ENCODE results near the gene NACC2. TPM values are rescaled to one million over a fixed set of nuclear protein-coding genes. Genes with fewer than 3 reads are reported as not detected.

Gene NACC2
- total RNA-seq, 5 donors from 2014 or later (not counting 1 experiment from before 2014, with no cell fraction given): 4.2 to 11.7 (median 11.3) TPM

GRCh38 chr9:136127313-136127712, 32.2 kb upstream of the NACC2 start:
- WGBS (ENCODE audit: insufficient coverage): 88% methylated on average over 13 of the region's 18 CpGs
- Mint-ChIP-seq H3K27me3 (peaks cover 8 to 24% of the 10 kb centered on the region in 2 donors), H3K27ac (no peak overlapping the region), H3K4me3 (no peak overlapping the region), H3K4me1 (peaks cover 3 to 6% (median 5%) of the 10 kb centered on the region in 3 donors), H3K36me3 (no peaks in the 10 kb centered on the region), H3K9me3 (no peaks in the 10 kb centered on the region)
- POLR2A ChIA-PET: no interaction called here
- H3K27ac ChIP-seq (ENCODE audit: low read length): no peak overlapping the region
- H3K36me3 ChIP-seq (ENCODE audit: control insufficient read depth in 2 of 2, extremely low read depth in 1 of 2, insufficient read depth in 1 of 2, low read length in 1 of 2): no peaks in the 10 kb centered on the region
- ATAC-seq (replicated peaks in 1 of 4) (no peak), DNase-seq (no peak)
- peaks cover 0 to 9% of the 10 kb centered on the region in 2 experiments for H3K4me1 ChIP-seq (ENCODE audit: control insufficient read depth in 1 of 2, extremely low read depth in 1 of 2, insufficient read depth in 2 of 2, low read length in 2 of 2)
- CTCF ChIA-PET: no interaction called here
- peaks cover 0 to 66% of the 10 kb centered on the region in 2 experiments for H3K27me3 ChIP-seq (replicated peaks in 1 of 2; ENCODE audit: control insufficient read depth in 2 of 2, extremely low read depth in 1 of 2, insufficient read depth in 2 of 2, low read length in 1 of 2)
- H3K4me3 ChIP-seq (ENCODE audit: control insufficient read depth in 1 of 2, extremely low read depth in 1 of 2, low read length in 1 of 2): no peak overlapping the region
- H3K9me3 ChIP-seq: no peaks in the 10 kb centered on the region

- Mint-ChIP-seq H3K9me3 (no peaks in the 10 kb centered on the region), H3K36me3 (no peaks in the 10 kb centered on the region)
These were observed 30.0 kb upstream of the NACC2 start for GRCh38 chr9:136124976-136125692.

DNA sequence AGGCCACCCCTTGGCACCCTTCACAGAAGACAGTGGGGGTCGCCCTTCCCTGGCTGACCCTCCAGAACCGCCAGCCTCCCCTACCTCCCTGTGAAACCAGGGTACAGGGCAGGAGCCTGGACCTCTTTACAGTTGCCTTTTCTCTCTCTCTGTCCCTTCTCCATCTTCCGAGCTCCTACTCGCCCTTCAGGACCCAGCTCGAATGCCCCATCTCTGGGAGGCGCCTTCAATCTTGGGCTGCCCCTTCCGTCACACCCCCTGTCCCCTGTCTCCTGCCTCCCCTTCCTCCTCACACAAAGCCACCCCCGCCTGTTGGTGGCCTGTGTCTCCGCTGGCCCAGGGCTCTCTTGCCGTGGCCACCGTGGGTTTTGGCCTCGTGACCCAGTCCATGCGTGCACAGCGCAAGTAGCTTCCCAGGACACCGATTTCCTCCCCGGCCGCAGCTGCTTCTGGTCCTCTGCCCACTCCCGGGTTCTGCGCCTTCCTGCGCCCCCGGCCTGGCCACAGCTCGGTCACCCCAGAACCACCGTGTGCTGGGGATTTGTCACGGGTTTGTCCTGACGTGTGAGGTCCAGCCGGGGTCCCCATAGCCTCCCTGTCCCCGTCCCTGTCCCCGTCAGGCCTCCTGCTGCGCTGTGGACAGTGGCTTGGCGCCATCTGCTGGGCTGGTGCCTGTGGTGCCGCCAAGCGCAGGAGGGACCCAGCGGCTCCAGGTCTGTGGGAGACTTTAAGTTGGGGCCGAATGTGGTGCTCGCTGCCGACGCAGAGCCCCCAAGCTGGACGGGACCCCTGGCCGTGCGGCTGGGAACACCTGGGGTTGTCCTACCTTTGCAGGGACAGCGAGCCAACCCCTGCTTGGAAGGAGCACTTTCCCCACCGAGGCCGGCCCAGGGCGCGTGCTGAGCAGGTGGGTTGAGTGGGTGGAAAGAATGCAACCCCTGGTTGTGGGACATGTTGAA, 27.6 kb upstream of the NACC2 start:
- ATAC-seq (replicated peaks in 1 of 4) (peak in 1 of 4 experiments; percentile 19), DNase-seq (peak in 34 of 35 experiments; percentile 40 to 84 (median 68))
- H3K27me3 Mint-ChIP-seq: peaks cover 0 to 1% of the 10 kb centered on the region in 2 donors
- 31% methylated on average over 36 of the region's 45 CpGs for WGBS (ENCODE audit: insufficient coverage)
- CTCF ChIA-PET: interaction anchor here (0.7 to 1.3 kb wide), 4 partner anchors 21 to 161 kb away, joined by 3 to 6 read pairs (median 4); partner anchors contain the start of gene UBAC1 (in 1 of the 2)
- Histone ChIP-seq H3K4me3 (ENCODE audit: control insufficient read depth in 1 of 2, extremely low read depth in 1 of 2, low read length in 1 of 2) (no peak overlapping the region), H3K36me3 (ENCODE audit: control insufficient read depth in 2 of 2, extremely low read depth in 1 of 2, insufficient read depth in 1 of 2, low read length in 1 of 2) (no peaks in the 10 kb centered on the region), H3K27me3 (replicated peaks in 1 of 2; ENCODE audit: control insufficient read depth in 2 of 2, extremely low read depth in 1 of 2, insufficient read depth in 2 of 2, low read length in 1 of 2) (peaks cover 0 to 33% of the 10 kb centered on the region in 2 experiments), H3K4me1 (ENCODE audit: control insufficient read depth in 1 of 2, extremely low read depth in 1 of 2, insufficient read depth in 2 of 2, low read length in 2 of 2) (peaks cover 3 to 20% of the 10 kb centered on the region in 2 experiments), H3K9me3 (no peaks in the 10 kb centered on the region), H3K27ac (ENCODE audit: low read length) (no peak overlapping the region)
- no peak overlapping the region for H3K27ac Mint-ChIP-seq
- peaks cover 5 to 6% (median 5%) of the 10 kb centered on the region in 3 donors for H3K4me1 Mint-ChIP-seq
- no peak overlapping the region for H3K4me3 Mint-ChIP-seq
- POLR2A ChIA-PET: no interaction called here
- H3K9me3 Mint-ChIP-seq: no peaks in the 10 kb centered on the region
- H3K36me3 Mint-ChIP-seq: no peaks in the 10 kb centered on the region

More at GRCh38 chr9:136124976-136125692, 30.0 kb upstream of the NACC2 start:
- CTCF ChIA-PET: no interaction called here
- peaks cover 3 to 5% (median 3%) of the 10 kb centered on the region in 3 donors for H3K4me1 Mint-ChIP-seq
- ATAC-seq (replicated peaks in 1 of 4) (no peak), DNase-seq (no peak)
- H3K4me3 ChIP-seq (ENCODE audit: control insufficient read depth in 1 of 2, extremely low read depth in 1 of 2, low read length in 1 of 2): no peak overlapping the region
- no peak overlapping the region for H3K27ac ChIP-seq (ENCODE audit: low read length)
- H3K27me3 ChIP-seq (replicated peaks in 1 of 2; ENCODE audit: control insufficient read depth in 2 of 2, extremely low read depth in 1 of 2, insufficient read depth in 2 of 2, low read length in 1 of 2): peaks cover 0 to 46% of the 10 kb centered on the region in 2 experiments
- WGBS (ENCODE audit: insufficient coverage): 80% methylated on average over 1 of the region's 2 CpGs
- no peak overlapping the region for H3K4me3 Mint-ChIP-seq
- POLR2A ChIA-PET: no interaction called here
- H3K4me1 ChIP-seq (ENCODE audit: control insufficient read depth in 1 of 2, extremely low read depth in 1 of 2, insufficient read depth in 2 of 2, low read length in 2 of 2): peaks cover 0 to 10% of the 10 kb centered on the region in 2 experiments
- H3K27me3 Mint-ChIP-seq: peaks cover 6 to 8% of the 10 kb centered on the region in 2 donors
- H3K36me3 ChIP-seq (ENCODE audit: control insufficient read depth in 2 of 2, extremely low read depth in 1 of 2, insufficient read depth in 1 of 2, low read length in 1 of 2): no peaks in the 10 kb centered on the region
- no peaks in the 10 kb centered on the region for H3K9me3 ChIP-seq
- H3K27ac Mint-ChIP-seq: no peak overlapping the region

- no peaks in the 10 kb centered on the region for H3K36me3 Mint-ChIP-seq
- peaks cover 0 to 6% of the 10 kb centered on the region in 2 donors for H3K36me3 ChIP-seq (ENCODE audit: control insufficient read depth in 2 of 2, extremely low read depth in 1 of 2, insufficient read depth in 1 of 2, low read length in 1 of 2)
- no peak overlapping the region for H3K27ac Mint-ChIP-seq
- no peaks in the 10 kb centered on the region for H3K27me3 Mint-ChIP-seq
- 98% methylated on average over 7 of the region's 9 CpGs for WGBS (ENCODE audit: insufficient coverage)
- H3K4me3 Mint-ChIP-seq: peak overlapping the region in 1 of 3 donors; percentile 3
- H3K27me3 ChIP-seq (replicated peaks in 1 of 2; ENCODE audit: control insufficient read depth in 2 of 2, extremely low read depth in 1 of 2, insufficient read depth in 2 of 2, low read length in 1 of 2): peaks cover 0 to 27% of the 10 kb centered on the region in 2 experiments
- POLR2A ChIA-PET: no interaction called here
- no peaks in the 10 kb centered on the region for H3K9me3 Mint-ChIP-seq
- no peak overlapping the region for H3K27ac ChIP-seq (ENCODE audit: low read length)
- CTCF ChIA-PET: interaction anchor here (0.6 to 1.3 kb wide), 5 partner anchors 18 to 215 kb away, joined by 3 to 6 read pairs (median 3); partner anchors contain the start of genes CAMSAP1 (in 1 of the 2) and UBAC1 (in 1 of the 2)
- H3K9me3 ChIP-seq: no peaks in the 10 kb centered on the region
- H3K4me3 ChIP-seq (ENCODE audit: control insufficient read depth in 1 of 2, extremely low read depth in 1 of 2, low read length in 1 of 2): no peak overlapping the region
- DNase-seq (no peak), ATAC-seq (replicated peaks in 1 of 4) (no peak)
- peaks cover 5 to 9% (median 8%) of the 10 kb centered on the region in 3 donors for H3K4me1 Mint-ChIP-seq
- H3K4me1 ChIP-seq (ENCODE audit: control insufficient read depth in 1 of 2, extremely low read depth in 1 of 2, insufficient read depth in 2 of 2, low read length in 2 of 2): peaks cover 5 to 29% of the 10 kb centered on the region in 2 experiments
These were observed 26.7 kb upstream of the NACC2 start for GRCh38 chr9:136121801-136122200.

DNA sequence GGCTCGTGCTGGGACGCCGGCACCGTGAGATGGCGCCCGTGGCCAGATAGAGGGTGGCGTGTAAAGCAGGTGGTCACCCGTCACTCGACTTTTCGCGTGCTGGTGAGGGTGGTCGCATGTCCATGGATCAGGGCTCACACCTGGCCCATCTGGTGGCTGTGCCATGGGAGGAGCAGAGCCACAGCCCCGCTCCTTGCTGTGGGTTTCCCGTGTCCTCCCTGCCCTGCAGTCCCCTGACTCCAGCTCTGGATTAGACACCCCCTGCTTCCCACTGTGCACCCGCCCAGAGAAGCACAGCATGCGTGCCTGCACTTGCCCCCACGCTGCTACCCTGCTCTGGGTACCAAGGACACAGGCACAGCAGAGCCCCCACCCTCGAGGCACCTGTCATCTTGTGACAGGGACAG, 25.4 kb upstream of the NACC2 start:
- peaks cover 9 to 13% (median 12%) of the 10 kb centered on the region in 3 donors for H3K4me1 Mint-ChIP-seq
- peaks cover 6 to 11% of the 10 kb centered on the region in 2 donors for H3K36me3 ChIP-seq (ENCODE audit: control insufficient read depth in 2 of 2, extremely low read depth in 1 of 2, insufficient read depth in 1 of 2, low read length in 1 of 2)
- no peaks in the 10 kb centered on the region for H3K36me3 Mint-ChIP-seq
- H3K27me3 ChIP-seq (replicated peaks in 1 of 2; ENCODE audit: control insufficient read depth in 2 of 2, extremely low read depth in 1 of 2, insufficient read depth in 2 of 2, low read length in 1 of 2): peaks cover 0 to 19% of the 10 kb centered on the region in 2 experiments
- ATAC-seq (replicated peaks in 1 of 4) (no peak), DNase-seq (no peak)
- no peaks in the 10 kb centered on the region for H3K27me3 Mint-ChIP-seq
- H3K27ac Mint-ChIP-seq: peak overlapping the region in 1 of 2 donors; percentile 16
- H3K27ac ChIP-seq (ENCODE audit: low read length): no peak overlapping the region
- ChIA-PET POLR2A (no interaction called here), CTCF (interaction anchor here in 1 of 2 donors (0.9 kb wide), 1 partner anchor 31 kb away, joined by 3 read pairs; no protein-coding TSS in a partner anchor)
- no peak overlapping the region for H3K4me3 ChIP-seq (ENCODE audit: control insufficient read depth in 1 of 2, extremely low read depth in 1 of 2, low read length in 1 of 2)
- 96% methylated on average over 12 of the region's 18 CpGs for WGBS (ENCODE audit: insufficient coverage)
- peaks cover 9 to 40% of the 10 kb centered on the region in 2 experiments for H3K4me1 ChIP-seq (ENCODE audit: control insufficient read depth in 1 of 2, extremely low read depth in 1 of 2, insufficient read depth in 2 of 2, low read length in 2 of 2)
- H3K9me3 ChIP-seq: no peaks in the 10 kb centered on the region
- no peaks in the 10 kb centered on the region for H3K9me3 Mint-ChIP-seq
- peak overlapping the region in 2 of 3 donors; percentile 37 to 73 for H3K4me3 Mint-ChIP-seq

All from T-cell (primary cell).